Stimulated activated CD8-positive, alpha-beta memory T cell treated with anti-CD3 and anti-CD28 coated beads, Interleukin-4, amount 100 ng/mL, for 48 hours (primary cell): ENCODE results near the gene FILIP1L.

ENCODE experiments used
- DNase-seq: peaks from one replicate; pipeline ENCODE4 v3.0.0-alpha.2; 2020

FILIP1L gene

GRCh38 chr3:99911433-99911832 lies 202.9 kb downstream of the FILIP1L start:
- no peak for DNase-seq

- DNase-seq = no peak
These were observed 203.5 kb downstream of the FILIP1L start for GRCh38 chr3:99910752-99911290.

- no peak for DNase-seq
These were observed 204.4 kb downstream of the FILIP1L start for GRCh38 chr3:99909714-99910495.

- no peak for DNase-seq
These were observed 206.2 kb downstream of the FILIP1L start for GRCh38 chr3:99907959-99908544.

GRCh38 chr3:99903869-99904268 lies 210.4 kb downstream of the FILIP1L start:
- DNase-seq = no peak

- no peak for DNase-seq
These were observed 212.2 kb downstream of the FILIP1L start for GRCh38 chr3:99902091-99902490.

- no peak for DNase-seq
These were observed 212.9 kb downstream of the FILIP1L start for GRCh38 chr3:99901200-99901926.

- DNase-seq = no peak
These were observed 214.1 kb downstream of the FILIP1L start for GRCh38 chr3:99900248-99900647.

GRCh38 chr3:99899603-99900002 lies 214.7 kb downstream of the FILIP1L start:
- no peak for DNase-seq

GRCh38 chr3:99896482-99896881 lies 217.8 kb downstream of the FILIP1L start:
- DNase-seq = no peak

- no peak for DNase-seq
These were observed 218.4 kb downstream of the FILIP1L start for GRCh38 chr3:99895703-99896441.

GRCh38 chr3:99895131-99895696 lies 219.1 kb downstream of the FILIP1L start:
- no peak for DNase-seq

- DNase-seq = no peak
These were observed 222.0 kb downstream of the FILIP1L start for GRCh38 chr3:99892332-99892731.

GRCh38 chr3:99891610-99892285 lies 222.6 kb downstream of the FILIP1L start:
- no peak for DNase-seq

GRCh38 chr3:99885851-99886250 lies 228.4 kb downstream of the FILIP1L start:
- no peak for DNase-seq

- no peak for DNase-seq
These were observed 229.2 kb downstream of the FILIP1L start for GRCh38 chr3:99885085-99885484.

- no peak for DNase-seq
These were observed 229.8 kb downstream of the FILIP1L start for GRCh38 chr3:99884484-99884883.

GRCh38 chr3:99883693-99884092 lies 230.6 kb downstream of the FILIP1L start:
- DNase-seq = no peak

GRCh38 chr3:99883138-99883461 lies 231.2 kb downstream of the FILIP1L start:
- no peak for DNase-seq

- no peak for DNase-seq
These were observed 231.7 kb downstream of the FILIP1L start for GRCh38 chr3:99882436-99883137.

GRCh38 chr3:99881121-99881524 lies 233.2 kb downstream of the FILIP1L start:
- DNase-seq = no peak

- DNase-seq = no peak
These were observed 235.0 kb downstream of the FILIP1L start for GRCh38 chr3:99879275-99879674.
